Right cardiac atrium (tissue), 5 donors: ENCODE results near the gene WAC. TPM values are rescaled to one million over a fixed set of nuclear protein-coding genes. Genes with fewer than 3 reads are reported as not detected.

Experiments used
- ATAC-seq, 2 donors: fragments of 200-7000 bp; cut with Tn5 transposase; one replicate each; pipeline versions ENCODE4 v1.8.0 to v1.9.1; 2020; ENCODE audit warnings: moderate library complexity in 2 of 2, mild to moderate bottlenecking in 1 of 2
- DNase-seq, 3 donors: peaks; one replicate each; pipeline ENCODE4 v3.0.0-alpha.2; 2020
- H3K27ac ChIP-seq: one replicate; pipeline ENCODE4 v1.5.1; 2013; ENCODE audit warnings: mild to moderate bottlenecking, low read length, control low read depth, moderate library complexity
- H3K27me3 ChIP-seq: one replicate; pipeline ENCODE4 v1.6.1; 2013; ENCODE audit not compliant: control insufficient read depth, insufficient read depth
- H3K4me1 ChIP-seq: one replicate; pipeline ENCODE4 v1.6.1; 2013; ENCODE audit warnings: low read length; ENCODE audit not compliant: control insufficient read depth, insufficient read depth
- H3K4me3 ChIP-seq: one replicate; pipeline ENCODE4 v1.5.1; 2013; ENCODE audit warnings: low read length, control low read depth
- H3K9me3 ChIP-seq: one replicate; pipeline ENCODE4 v1.6.1; 2013; ENCODE audit warnings: low read length; ENCODE audit not compliant: control insufficient read depth
- WGBS: extraction: QIAGEN DNeasy Blood & Tissue Kit; methylation state at CpG from one replicate; pipeline ENCODE4 v1.1.7; 2013; 5-methylcytosine and 5-hydroxymethylcytosine counted together
- intact Hi-C, 4 donors: fragments of 100-400 bp; cut with DNase I; formaldehyde crosslinking; loops; one replicate each; pipeline versions ENCODE4 v1.11.0 to v1.14.0; 2022 to 2023
- polyA plus RNA-seq: library from polyadenylated mRNA; stranded (reverse); fragments of 200-250 nt; gene quantifications from one replicate; pipeline ENCODE4 v1.2.3, GENCODE V29; 2013
- total RNA-seq, 4 donors: library from RNA; stranded (reverse); fragmentation: NEBNext Ultra II Directional; extraction: Animal tissue kit (Norgen Biotek cat#: 25700); gene quantifications; one replicate each; pipeline ENCODE4 v1.2.1, GENCODE V29; 2021
- donor health status: healthy with polysubstance abuse.
- donor health status: DM: no; HTN: yes; CAD: no.
- donor health status: DM: no; HTN: no; CAD: no.
- donor health status: DM: no; HTN: yes; CAD: no; lungs with severe emphysema.
- donor health status: DM: yes; HTN: yes; CAD: no.

The WAC gene
- total and polyA plus RNA-seq, 5 donors = 30.5 to 110 (median 104) TPM

GRCh38 chr10:28551086-28551485 lies 18.2 kb downstream of the WAC start:
- Histone ChIP-seq H3K27ac (no peak overlapping the region), H3K27me3 (no peaks in the 10 kb centered on the region), H3K9me3 (no peaks in the 10 kb centered on the region), H3K4me1 (peaks cover 4% of the 10 kb centered on the region), H3K4me3 (no peak overlapping the region)
- no peak for ATAC-seq
- DNase-seq = no peak
- intact Hi-C loops = no loop called here
- WGBS = 51% methylated on average over 3 of the region's 3 CpGs

- no peaks in the 10 kb centered on the region for H3K27me3 ChIP-seq
- intact Hi-C loops = no loop called here
- ATAC-seq (no peak), DNase-seq (no peak)
- peaks cover 4% of the 10 kb centered on the region for H3K4me1 ChIP-seq
- no peak overlapping the region for H3K27ac ChIP-seq
- WGBS = 58% methylated on average over 4 of the region's 4 CpGs
- no peaks in the 10 kb centered on the region for H3K9me3 ChIP-seq
- no peak overlapping the region for H3K4me3 ChIP-seq
These were observed 19.9 kb downstream of the WAC start for GRCh38 chr10:28552775-28553174.

- H3K27ac ChIP-seq = no peak overlapping the region
- no peak for ATAC-seq
- H3K9me3 ChIP-seq = no peaks in the 10 kb centered on the region
- peaks cover 4% of the 10 kb centered on the region for H3K4me1 ChIP-seq
- H3K27me3 ChIP-seq = no peaks in the 10 kb centered on the region
- WGBS = 94% methylated on average over 6 of the region's 6 CpGs
- no peak overlapping the region for H3K4me3 ChIP-seq
- no peak for DNase-seq
- intact Hi-C loops = no loop called here
These were observed 21.1 kb downstream of the WAC start for GRCh38 chr10:28554009-28554408.

- 84% methylated on average over 3 of the region's 3 CpGs for WGBS
- H3K4me1 ChIP-seq = peaks cover 5% of the 10 kb centered on the region
- intact Hi-C loops = no loop called here
- no peaks in the 10 kb centered on the region for H3K27me3 ChIP-seq
- H3K27ac ChIP-seq = no peak overlapping the region
- H3K9me3 ChIP-seq = no peaks in the 10 kb centered on the region
- ATAC-seq (no peak), DNase-seq (no peak)
- H3K4me3 ChIP-seq = no peak overlapping the region
These were observed 22.0 kb downstream of the WAC start for GRCh38 chr10:28554952-28555351.

GRCh38 chr10:28555358-28555757 lies 22.4 kb downstream of the WAC start:
- 97% methylated on average over 2 of the region's 2 CpGs for whole genome bisulfite sequencing

GRCh38 chr10:28556142-28556541 lies 23.2 kb downstream of the WAC start:
- H3K4me3 ChIP-seq = no peak overlapping the region
- 92% methylated on average over 2 of the region's 2 CpGs for WGBS
- no peaks in the 10 kb centered on the region for H3K9me3 ChIP-seq
- intact Hi-C loops = no loop called here
- H3K27ac ChIP-seq = no peak overlapping the region
- DNase-seq (no peak), ATAC-seq (no peak)
- no peaks in the 10 kb centered on the region for H3K27me3 ChIP-seq
- peaks cover 9% of the 10 kb centered on the region for H3K4me1 ChIP-seq

More at GRCh38 chr10:28555358-28555757, 22.4 kb downstream of the WAC start:
- peaks cover 9% of the 10 kb centered on the region for H3K4me1 ChIP-seq
- no peak overlapping the region for H3K4me3 ChIP-seq
- H3K9me3 ChIP-seq = no peaks in the 10 kb centered on the region
- no peak for ATAC-seq
- intact Hi-C loops = no loop called here
- no peak overlapping the region for H3K27ac ChIP-seq
- no peak for DNase-seq
- no peaks in the 10 kb centered on the region for H3K27me3 ChIP-seq

- H3K9me3 ChIP-seq = no peaks in the 10 kb centered on the region
- H3K27me3 ChIP-seq = no peaks in the 10 kb centered on the region
- no peak overlapping the region for H3K4me3 ChIP-seq
- no peak overlapping the region for H3K27ac ChIP-seq
- DNase-seq (no peak), ATAC-seq (no peak)
- intact Hi-C loops = no loop called here
- peaks cover 8% of the 10 kb centered on the region for H3K4me1 ChIP-seq
- WGBS = 91% methylated on average over 3 of the region's 3 CpGs
These were observed 25.3 kb downstream of the WAC start for GRCh38 chr10:28558186-28558585.

GRCh38 chr10:28558923-28559508 lies 26.1 kb downstream of the WAC start:
- DNase-seq (no peak), ATAC-seq (peak; percentile 29 to 40)
- WGBS = 52% methylated on average over 8 of the region's 8 CpGs
- intact Hi-C loops = no loop called here
- Histone ChIP-seq H3K27me3 (no peaks in the 10 kb centered on the region), H3K4me3 (no peak overlapping the region), H3K27ac (no peak overlapping the region), H3K9me3 (no peaks in the 10 kb centered on the region), H3K4me1 (peaks cover 8% of the 10 kb centered on the region)

GRCh38 chr10:28559618-28560017 lies 26.7 kb downstream of the WAC start:
- peaks cover 10% of the 10 kb centered on the region for H3K4me1 ChIP-seq
- no peaks in the 10 kb centered on the region for H3K9me3 ChIP-seq
- no peak overlapping the region for H3K4me3 ChIP-seq
- H3K27ac ChIP-seq = no peak overlapping the region
- no peaks in the 10 kb centered on the region for H3K27me3 ChIP-seq
- intact Hi-C loops = no loop called here
- 48% methylated on average over 4 of the region's 4 CpGs for WGBS
- no peak for ATAC-seq
- no peak for DNase-seq

GRCh38 chr10:28560617-28561016 lies 27.7 kb downstream of the WAC start:
- intact Hi-C loops = no loop called here
- WGBS = 73% methylated on average over 3 of the region's 3 CpGs
- no peak for DNase-seq

GRCh38 chr10:28561531-28561930 lies 28.6 kb downstream of the WAC start:
- no peaks in the 10 kb centered on the region for H3K27me3 ChIP-seq
- no peaks in the 10 kb centered on the region for H3K9me3 ChIP-seq
- DNase-seq (no peak), ATAC-seq (no peak)
- H3K4me3 ChIP-seq = no peak overlapping the region
- H3K4me1 ChIP-seq = peaks cover 7% of the 10 kb centered on the region
- H3K27ac ChIP-seq = no peak overlapping the region
- intact Hi-C loops = no loop called here
- 94% methylated on average over 10 of the region's 10 CpGs for WGBS

More at GRCh38 chr10:28560617-28561016, 27.7 kb downstream of the WAC start:
- Histone ChIP-seq H3K4me3 (no peak overlapping the region), H3K27ac (no peak overlapping the region), H3K4me1 (peaks cover 9% of the 10 kb centered on the region), H3K9me3 (no peaks in the 10 kb centered on the region), H3K27me3 (no peaks in the 10 kb centered on the region)
- no peak for ATAC-seq

- Histone ChIP-seq H3K27ac (no peak overlapping the region), H3K9me3 (no peaks in the 10 kb centered on the region), H3K27me3 (no peaks in the 10 kb centered on the region), H3K4me3 (no peak overlapping the region), H3K4me1 (peaks cover 9% of the 10 kb centered on the region)
- 22% methylated on average over 6 of the region's 6 CpGs for WGBS
- no peak for ATAC-seq
- intact Hi-C loops = no loop called here
- DNase-seq = no peak
These were observed 32.0 kb downstream of the WAC start for GRCh38 chr10:28564905-28565304.
